ENCODE data around the gene STX1B.

- no peak for TF ChIP-seq EZH2 (IDR thresholded peaks at IDR 0.05)
- TF ChIP-seq POLR2AphosphoS5 (IDR thresholded peaks at IDR 0.05; ENCODE audit: borderline replicate concordance, low read depth, low read length), result peak; percentile 36; the same call in 1 of the 2 replicates
- no peak for TF ChIP-seq FOXP2 (optimal IDR thresholded peaks at IDR 0.05; ENCODE audit: control extremely low read depth, extremely low read length, insufficient read depth)
These were observed 13.3 kb downstream of the STX1B start for GRCh38 chr16:30996985-30997724.
